HG02981 (cell line): ENCODE measurements around the gene CCDC27.
A peak's percentile ranks its signal among the peaks of the same experiment; 100 is the strongest.

ENCODE experiments used
- ATAC-seq: cut with Tn5 transposase; IDR thresholded peaks from one replicate; pipeline ENCODE4 v1.9.1; 2021; ENCODE audit warnings: mild to moderate bottlenecking, moderate library complexity; ENCODE audit not compliant: unreplicated experiment

The CCDC27 gene

DNA sequence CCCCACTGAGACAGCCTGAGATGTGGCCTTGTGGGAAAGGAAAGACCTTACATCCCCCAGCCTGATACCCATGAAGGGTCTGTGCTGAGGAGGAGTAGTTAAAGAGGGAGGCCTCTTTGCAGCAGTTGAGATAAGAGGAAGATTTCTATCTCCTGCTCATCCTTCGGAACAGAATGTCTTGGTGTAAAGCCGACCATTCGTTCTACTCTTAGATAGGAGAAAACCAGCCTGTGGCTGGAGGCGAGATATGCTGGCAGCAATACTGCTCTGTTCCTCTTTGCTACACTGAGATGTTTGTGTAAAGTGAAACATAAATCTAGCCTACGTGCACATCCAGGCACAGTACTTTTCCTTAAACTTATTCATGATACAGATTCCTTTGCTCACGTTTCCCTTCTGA, 1.5 kb upstream of the CCDC27 start:
- ATAC-seq, result no peak

GRCh38 chr1:3753656-3754454, 1.6 kb downstream of the CCDC27 start:
- no peak for ATAC-seq

DNA sequence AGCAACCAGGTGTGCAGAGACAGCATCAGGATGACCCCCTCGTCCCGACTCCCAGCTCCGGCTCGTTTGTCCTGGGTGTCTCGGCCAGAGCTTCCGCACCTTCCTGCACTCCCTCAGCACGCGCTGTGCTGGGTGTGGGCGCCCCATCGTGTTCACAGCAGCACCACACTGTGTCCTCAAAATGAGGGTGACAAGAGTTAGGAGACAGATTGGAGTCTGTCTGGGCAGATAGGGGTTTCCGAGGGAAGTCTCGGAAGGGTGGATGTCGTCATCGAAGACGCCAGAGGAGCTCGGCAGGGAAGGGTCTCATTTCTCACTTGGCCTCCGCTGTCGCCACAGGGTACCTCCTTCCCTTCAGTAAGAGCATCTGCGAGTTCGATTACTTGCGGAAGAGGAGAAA, 4.1 kb downstream of the CCDC27 start:
- ATAC-seq, result no peak

DNA sequence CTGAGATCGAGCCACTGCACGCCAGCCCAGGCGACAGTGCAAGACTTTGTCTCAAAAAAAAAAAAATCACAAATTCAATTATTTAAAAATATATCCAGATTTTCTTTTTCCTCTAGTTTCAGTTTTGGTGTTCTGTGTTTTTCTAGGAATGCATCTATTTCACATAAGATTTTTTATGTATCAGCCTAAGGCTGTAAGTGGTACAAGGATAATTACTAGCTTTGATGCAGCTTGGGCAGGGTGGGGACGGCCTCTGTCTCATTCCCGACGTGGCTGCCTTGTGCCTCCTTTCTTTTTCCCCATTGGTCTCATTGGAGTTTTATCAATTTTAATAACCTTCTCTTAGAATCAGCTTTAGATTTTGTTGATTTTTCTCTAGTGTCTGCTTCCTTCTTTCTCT, 6.9 kb downstream of the CCDC27 start:
- ATAC-seq, result no peak

GRCh38 chr1:3759796-3760195, 7.5 kb downstream of the CCDC27 start:
- ATAC-seq, result no peak

DNA sequence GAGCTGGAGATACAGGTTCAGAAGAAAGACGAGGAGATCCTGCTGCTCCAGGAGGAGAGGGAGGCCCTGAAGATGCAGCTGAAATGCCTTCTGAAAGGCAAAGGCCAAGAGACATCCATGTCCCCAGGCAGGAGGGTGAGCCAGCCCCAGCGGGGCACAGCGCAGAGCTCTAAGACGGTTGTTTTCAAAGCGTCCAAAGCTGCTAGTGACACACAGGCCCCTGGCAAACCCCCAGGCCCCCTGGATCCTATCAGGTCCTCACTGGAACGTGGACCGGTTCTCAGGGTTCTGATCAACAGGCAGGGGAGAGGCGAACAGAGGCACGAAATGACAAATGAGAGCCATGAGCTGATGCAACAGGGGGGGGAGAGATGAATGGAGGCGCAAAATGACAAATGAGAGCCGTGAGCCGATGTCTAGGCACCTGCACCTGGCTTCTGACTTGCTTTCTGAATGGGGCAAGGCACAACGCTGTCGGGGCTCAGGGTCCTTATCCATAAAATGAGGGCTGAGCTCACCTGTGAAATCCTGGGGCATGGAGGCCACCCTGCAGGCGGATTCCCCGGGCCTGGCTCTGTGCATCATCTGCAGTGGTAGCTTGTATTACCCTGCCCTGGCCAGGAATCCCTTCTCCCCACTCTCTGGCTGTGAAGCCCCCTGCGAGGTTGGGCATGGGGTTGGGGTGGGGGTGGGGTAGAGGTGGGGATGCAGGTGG, 9.2 kb downstream of the CCDC27 start:
- no peak for ATAC-seq

GRCh38 chr1:3762151-3762872, 10.1 kb downstream of the CCDC27 start:
- no peak for ATAC-seq

DNA sequence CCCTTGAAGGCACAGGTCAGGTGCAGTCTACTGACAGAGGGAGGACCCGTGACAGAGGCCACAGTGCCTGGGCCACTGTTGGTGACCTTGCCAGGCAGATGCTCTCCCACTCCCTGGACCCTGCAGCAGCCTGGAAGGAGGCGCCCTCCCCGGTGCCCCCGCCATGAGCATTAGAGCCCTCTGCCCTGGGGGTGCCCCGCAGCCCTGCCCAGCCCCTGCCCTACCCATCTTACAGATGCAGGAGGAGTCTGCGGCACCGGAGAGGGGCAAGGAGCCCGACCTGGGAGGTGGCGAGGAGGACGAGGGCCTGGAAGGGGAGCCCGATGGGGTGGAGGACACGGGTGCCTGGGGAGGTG, 10.6 kb downstream of the CCDC27 start:
- no peak for ATAC-seq

DNA sequence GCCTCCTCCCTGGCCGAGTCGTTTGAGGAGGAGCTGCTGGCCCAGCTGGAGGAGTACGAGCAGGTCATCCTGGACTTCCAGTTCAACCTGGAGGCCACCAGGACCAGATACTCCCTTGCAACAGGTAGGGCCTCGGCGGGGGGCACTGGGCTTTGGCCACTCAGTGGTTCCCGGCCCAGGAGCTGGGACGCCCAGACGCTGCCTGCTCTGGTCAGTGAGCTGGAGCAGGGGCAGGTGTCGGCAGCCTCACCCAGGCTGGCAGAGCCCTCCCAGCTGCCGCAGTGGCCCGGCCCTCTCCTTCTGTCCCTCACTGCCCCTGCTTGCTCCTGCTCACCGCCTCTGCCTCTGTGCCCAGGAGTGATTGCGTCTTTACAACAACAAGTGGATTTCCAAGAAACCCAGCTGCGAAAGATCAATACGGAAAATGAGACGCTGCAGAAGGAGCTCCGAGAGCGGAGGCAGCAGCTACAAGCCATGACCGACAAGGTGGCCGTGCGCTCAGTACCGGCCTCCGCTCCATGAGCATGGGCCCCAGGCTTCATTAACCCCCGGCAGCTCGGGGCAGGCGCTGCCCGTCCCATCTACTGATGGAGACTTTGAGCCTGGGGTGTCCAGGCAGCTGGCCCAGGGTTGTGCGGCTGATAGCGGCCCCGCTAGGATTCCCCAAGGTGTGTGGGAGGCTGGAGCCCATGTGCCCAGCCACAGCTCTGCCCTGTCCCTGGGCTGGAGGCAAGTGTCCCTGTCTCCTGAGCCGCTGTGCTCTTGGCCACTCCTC, 11.3 kb downstream of the CCDC27 start:
- ATAC-seq, result no peak

GRCh38 chr1:3767328-3767925, 15.2 kb downstream of the CCDC27 start:
- no peak for ATAC-seq

DNA sequence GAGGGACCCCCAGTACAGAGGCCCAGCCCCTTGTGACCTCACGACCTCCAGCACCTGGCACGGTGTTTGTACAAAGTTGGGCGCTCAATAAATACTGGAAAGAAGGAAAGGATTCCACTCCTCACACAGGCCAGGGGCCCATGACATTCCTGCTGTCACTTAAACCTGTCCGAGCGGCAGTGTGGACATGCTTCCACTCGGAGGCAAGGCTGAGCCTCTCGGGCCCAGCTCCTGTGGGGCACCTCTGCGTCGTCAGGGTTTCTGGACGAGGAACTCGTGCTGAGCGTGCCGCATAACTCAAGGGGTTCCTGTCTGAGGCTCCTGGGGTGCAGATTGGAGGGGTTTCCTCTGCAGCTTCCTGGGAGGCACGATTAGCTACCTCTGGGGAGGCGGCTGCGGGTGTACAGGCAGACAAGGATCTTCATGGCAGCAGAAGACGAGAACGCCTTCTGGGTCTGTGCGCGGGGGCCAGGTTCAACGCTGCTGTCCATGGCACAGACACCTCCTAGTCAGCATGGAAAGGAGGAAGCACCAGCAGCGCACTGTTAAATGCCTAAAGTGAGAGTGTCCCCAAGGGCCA, 16.7 kb downstream of the CCDC27 start:
- ATAC-seq, result no peak

- no peak for ATAC-seq
Measured at GRCh38 chr1:3770047-3770765, 18.0 kb downstream of the CCDC27 start.

- no peak for ATAC-seq
Measured at GRCh38 chr1:3771108-3772026, 19.1 kb downstream of the CCDC27 start.

DNA sequence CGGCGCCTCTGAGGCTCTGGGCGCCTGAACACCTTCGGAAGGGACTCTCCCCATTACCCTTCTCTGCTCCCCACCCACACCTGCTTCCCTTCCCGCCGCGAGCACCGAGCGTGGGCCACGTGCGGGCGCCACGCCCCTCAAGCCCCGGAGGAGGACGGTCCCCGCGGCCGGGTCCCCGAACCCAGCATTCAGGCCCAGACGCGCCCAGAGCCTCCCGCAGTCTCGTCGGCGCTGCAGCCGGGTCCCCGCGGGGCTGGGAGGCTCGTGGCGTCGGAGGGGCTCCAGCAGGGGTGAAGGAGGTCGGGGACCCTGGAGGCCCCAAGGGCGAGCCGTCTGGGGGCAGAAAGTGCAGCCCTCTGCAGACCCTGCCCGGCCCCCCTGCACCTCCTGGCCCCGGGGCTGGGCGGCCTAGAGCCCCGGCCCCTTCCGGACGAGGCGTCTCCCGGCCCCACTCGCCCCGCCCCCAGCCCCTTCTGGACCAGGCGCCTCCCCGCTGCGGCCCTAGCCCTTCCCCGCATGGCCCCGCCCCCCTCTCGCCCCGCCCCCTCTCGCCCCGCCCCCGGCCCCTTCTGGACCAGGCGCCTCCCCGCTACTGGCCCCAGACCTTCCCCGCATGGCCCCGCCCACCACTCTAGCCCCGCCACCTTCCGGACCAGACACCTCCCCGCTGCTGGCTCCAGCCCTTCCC, 19.9 kb downstream of the CCDC27 start:
- ATAC-seq, result peak; percentile 64

- ATAC-seq, result no peak
Measured at GRCh38 chr1:3772715-3773571, 20.7 kb downstream of the CCDC27 start, which contains the start of gene SMIM1. Gene SMIM1 (plus strand): TSS chr1:3772749. CDS start chr1:3775374, 2,625 bp downstream.

DNA sequence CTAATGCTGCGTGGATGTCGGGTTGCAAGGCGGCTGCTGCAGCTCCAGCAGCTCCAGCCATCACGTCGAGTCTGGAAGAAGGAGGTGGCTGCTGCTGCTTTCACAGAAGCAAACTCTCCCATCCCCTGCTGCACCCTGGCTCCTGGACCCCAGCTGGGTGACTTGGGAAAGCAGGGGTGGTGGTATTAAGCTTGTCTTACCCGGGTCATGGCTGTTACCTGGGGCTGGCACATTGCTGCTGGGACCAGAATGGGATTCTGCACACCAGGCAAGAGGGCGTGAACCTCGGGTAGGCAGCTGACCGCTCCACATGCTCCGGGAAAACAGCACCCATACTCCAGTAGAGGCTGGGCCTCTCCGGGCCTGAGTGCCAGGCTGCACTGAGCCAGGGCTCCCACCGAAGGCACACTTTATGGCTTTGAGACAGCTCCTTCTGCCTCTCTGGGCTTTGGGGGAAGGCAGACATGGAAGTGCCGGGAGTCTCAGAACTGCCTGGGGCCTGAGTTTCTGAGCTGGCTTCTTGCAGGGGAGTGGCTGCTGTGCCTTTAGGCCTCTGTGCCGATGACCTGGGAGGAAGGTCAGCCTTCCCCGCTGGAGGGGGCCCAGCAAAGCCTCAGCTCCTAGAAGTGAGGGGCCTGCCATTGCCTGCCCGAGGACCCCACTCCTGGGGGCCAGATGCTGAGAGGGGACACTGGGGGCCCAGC, 21.5 kb downstream of the CCDC27 start:
- ATAC-seq, result no peak
